HepG2 (cell line): ENCODE data around the gene SSH3. TPM values are rescaled to one million over a fixed set of nuclear protein-coding genes. Genes with fewer than 3 reads are reported as not detected.

Source experiments
- AFF4 ChIP-seq: sonication (generic); formaldehyde crosslinking; IDR thresholded peaks from 2 replicates; pipeline ENCODE4 v1.4.0; 2020; ENCODE audit warnings: missing genetic modification reagents
- HDAC2 ChIP-seq: sonication (generic); formaldehyde crosslinking; IDR thresholded peaks from 2 replicates; pipeline ENCODE4 v1.4.0; 2020; ENCODE audit warnings: missing genetic modification reagents
- KDM3A ChIP-seq: IDR thresholded peaks from 2 replicates; pipeline ENCODE4 v1.6.1; 2018; ENCODE audit warnings: low read depth, missing compliant biosample characterization
- MATR3 ChIP-seq: sonication (generic); formaldehyde crosslinking; IDR thresholded peaks from 2 replicates; pipeline ENCODE4 v1.4.0; 2020; ENCODE audit warnings: missing genetic modification reagents
- PHB2 ChIP-seq: fragments of 450-650 bp; IDR thresholded peaks from 2 replicates; pipeline ENCODE4 v1.6.1; 2018; ENCODE audit not compliant: partially characterized antibody
- PLSCR1 ChIP-seq: sonication (generic); formaldehyde crosslinking; IDR thresholded peaks from 2 replicates; pipeline ENCODE4 v1.5.0; 2020; ENCODE audit warnings: missing genetic modification reagents, mild to moderate bottlenecking, borderline replicate concordance
- POLR2AphosphoS2 ChIP-seq: IDR thresholded peaks from 2 replicates; pipeline ENCODE4 v1.6.1; 2011; ENCODE audit warnings: low read depth, low read length, improper control_type of control experiment
- SMAD9 ChIP-seq: sonication (generic); formaldehyde crosslinking; IDR thresholded peaks from 2 replicates; pipeline ENCODE4 v1.5.1; 2020; ENCODE audit warnings: mild to moderate bottlenecking, missing genetic modification reagents
- TRAFD1 ChIP-seq: sonication (generic); formaldehyde crosslinking; IDR thresholded peaks from 2 replicates; pipeline ENCODE4 v1.5.1; 2020; ENCODE audit warnings: missing genetic modification reagents, mild to moderate bottlenecking, borderline replicate concordance
- ZBTB43 ChIP-seq: sonication (generic); formaldehyde crosslinking; conservative IDR thresholded peaks from 2 replicates; pipeline ENCODE4 v1.4.0; 2020; ENCODE audit warnings: missing genetic modification reagents
- ZFP62 ChIP-seq: sonication (generic); formaldehyde crosslinking; IDR thresholded peaks from 2 replicates; pipeline ENCODE4 v1.4.0; 2020; ENCODE audit warnings: missing genetic modification reagents
- ZNF33B ChIP-seq: sonication (generic); formaldehyde crosslinking; IDR thresholded peaks from 2 replicates; pipeline ENCODE4 v1.5.1; 2020; ENCODE audit warnings: mild to moderate bottlenecking, missing genetic modification reagents
- ZNF564 ChIP-seq: sonication (generic); formaldehyde crosslinking; IDR thresholded peaks from 2 replicates; pipeline ENCODE4 v1.8.1; 2023; ENCODE audit warnings: mild to moderate bottlenecking, missing genetic modification reagents
- ZNF609 ChIP-seq: sonication (generic); formaldehyde crosslinking; IDR thresholded peaks from 2 replicates; pipeline ENCODE4 v1.4.0; 2020; ENCODE audit warnings: mild to moderate bottlenecking, missing genetic modification reagents, borderline replicate concordance
- ZNF615 ChIP-seq: sonication (generic); formaldehyde crosslinking; IDR thresholded peaks from 2 replicates; pipeline ENCODE4 v1.5.0; 2020; ENCODE audit warnings: mild to moderate bottlenecking, missing genetic modification reagents, borderline replicate concordance
- polyA plus RNA-seq, 8 experiments: library from polyadenylated mRNA; depleted of rRNA in 3 of 8; stranded (reverse) in 7 of 8; unstranded in 1 of 8; fragments of >200 nt; fragmentation: Illumina TruSeq in 4 of 8; extraction: Trizol in 4 of 8; gene quantifications; 2 replicates each; pipeline versions ENCODE4 v1.2.1 to v1.2.3, GENCODE V29; 2011 to 2016; ENCODE audit warnings: low read depth in 4 of 8, missing spikeins in 1 of 8, mixed read lengths in 1 of 8; ENCODE audit not compliant: insufficient read depth in 1 of 8
- total RNA-seq, 5 experiments: library from RNA; depleted of rRNA; stranded (reverse); fragments of >200 nt; fragmentation: Illumina TruSeq; extraction: Trizol; gene quantifications; 2 replicates each; pipeline ENCODE4 v1.2.3, GENCODE V29; 2016; ENCODE audit warnings: low read depth in 1 of 5
- TF ChIP-seq, protein P1 (sequence below): sonication (generic); formaldehyde crosslinking; IDR thresholded peaks from 2 replicates; pipeline ENCODE4 v1.4.0; 2020; ENCODE audit warnings: missing genetic modification reagents

Gene SSH3
- total and polyA plus RNA-seq, 2 of the 13 experiments (the other 11 are each of a cell fraction or from before 2014, with no cell fraction given), result 12.4 to 18.8 TPM

DNA sequence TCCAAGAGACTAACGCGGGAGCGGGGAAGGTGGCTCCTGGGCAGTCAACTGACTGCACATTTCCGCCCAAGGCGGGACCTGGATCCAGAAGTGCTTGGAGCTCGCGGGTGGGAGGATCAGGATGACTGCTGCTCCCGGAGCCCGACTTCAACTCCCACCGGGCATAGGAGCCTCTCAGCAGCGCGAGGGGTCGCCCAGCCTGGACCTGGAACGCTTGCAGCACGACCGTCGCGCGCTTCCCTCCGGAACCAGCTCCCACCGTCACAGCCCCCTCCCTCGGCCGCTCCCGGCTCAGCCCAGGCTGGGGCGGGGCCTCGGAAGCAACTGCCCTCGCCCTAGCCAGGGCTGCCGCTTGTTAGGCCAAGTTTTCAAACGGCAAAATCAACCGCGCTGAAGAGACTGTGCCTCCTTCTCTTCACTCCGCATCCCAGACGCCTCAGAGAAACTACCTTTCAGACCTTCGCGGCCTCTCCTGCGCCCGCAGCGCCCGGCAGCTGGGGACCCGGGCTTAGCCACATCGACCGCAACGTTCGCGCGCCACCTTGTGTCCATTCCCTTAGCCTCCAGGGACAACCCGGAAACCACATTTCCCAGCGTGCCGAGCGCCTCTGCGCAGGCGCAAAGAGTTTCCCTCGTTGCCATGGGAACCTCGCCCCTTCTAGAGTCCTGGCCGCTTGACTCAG is 14.0 kb downstream of the SSH3 start (continued):
- TF ChIP-seq TRAFD1 (CRISPR knock-in tag) (no peak; the same call in 1 of the 2 replicates), ZNF609 (CRISPR knock-in tag) (no peak), ZFP62 (CRISPR knock-in tag) (no peak), POLR2AphosphoS2 (no peak), KDM3A (CRISPR knock-in tag) (peak; percentile 97; the same call in 1 of the 2 replicates), ZNF564 (0 out of 2 replicates have a peak, but pooled peaks have one; percentile 17), MATR3 (no peak), PLSCR1 (CRISPR knock-in tag) (no peak), AFF4 (no peak), ZBTB43 (CRISPR knock-in tag) (0 out of 2 replicates have a peak, but pooled peaks have one; percentile 30), PHB2 (no peak), ZNF615 (CRISPR knock-in tag) (no peak), ZNF33B (CRISPR knock-in tag) (peak; percentile 66; the same call in 1 of the 2 replicates), SMAD9 (CRISPR knock-in tag) (no peak), HDAC2 (CRISPR knock-in tag) (peak; percentile 59; the same call in 1 of the 2 replicates)
- TF ChIP-seq, protein P1, sequence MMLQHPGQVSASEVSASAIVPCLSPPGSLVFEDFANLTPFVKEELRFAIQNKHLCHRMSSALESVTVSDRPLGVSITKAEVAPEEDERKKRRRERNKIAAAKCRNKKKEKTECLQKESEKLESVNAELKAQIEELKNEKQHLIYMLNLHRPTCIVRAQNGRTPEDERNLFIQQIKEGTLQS (CRISPR knock-in tag), result no peak
